Activated CD4-positive, alpha-beta T cell treated with anti-CD3 and anti-CD28 coated beads, Interleukin-2, amount 50 U/mL, for 48 hours (primary cell): ENCODE measurements around the gene LNX2.
"Not testable (repeated sequence)": the region's sequence is repeated elsewhere in the genome, so short reads cannot be mapped to it uniquely, and the experiment has no call there.

Experiments used
- DNase-seq, 2 experiments: peaks; one replicate each; pipeline ENCODE4 v3.0.0-alpha.2; 2020

LNX2 gene

GRCh38 chr13:27636589-27637288, 16.4 kb upstream of the LNX2 start:
- DNase-seq = no peak

GRCh38 chr13:27635266-27635665, 14.9 kb upstream of the LNX2 start:
- DNase-seq = no peak

GRCh38 chr13:27634791-27635190, 14.5 kb upstream of the LNX2 start:
- no peak for DNase-seq

GRCh38 chr13:27634231-27634630, 13.9 kb upstream of the LNX2 start:
- no peak for DNase-seq

- DNase-seq = no peak
Measured at GRCh38 chr13:27632648-27633047, 12.3 kb upstream of the LNX2 start.

- no peak for DNase-seq
Measured at GRCh38 chr13:27632214-27632613, 11.9 kb upstream of the LNX2 start.

- DNase-seq = no peak
Measured at GRCh38 chr13:27631665-27632064, 11.3 kb upstream of the LNX2 start.

GRCh38 chr13:27631156-27631555, 10.8 kb upstream of the LNX2 start:
- no peak for DNase-seq

GRCh38 chr13:27628766-27629165, 8.4 kb upstream of the LNX2 start:
- DNase-seq = not testable (repeated sequence)

GRCh38 chr13:27628081-27628480, 7.8 kb upstream of the LNX2 start:
- DNase-seq = no peak

GRCh38 chr13:27627380-27627779, 7.1 kb upstream of the LNX2 start:
- DNase-seq = no peak

GRCh38 chr13:27625839-27626238, 5.5 kb upstream of the LNX2 start:
- no peak for DNase-seq

GRCh38 chr13:27624071-27624470, 3.7 kb upstream of the LNX2 start:
- no peak for DNase-seq

GRCh38 chr13:27622881-27623280, 2.6 kb upstream of the LNX2 start:
- no peak for DNase-seq

GRCh38 chr13:27622102-27622820, 1.9 kb upstream of the LNX2 start:
- no peak for DNase-seq

- DNase-seq = peak; percentile 75 to 78
Measured at GRCh38 chr13:27621366-27622101, 1.2 kb upstream of the LNX2 start, which contains the start of gene POLR1D. Gene POLR1D (plus strand): TSS chr13:27621892. CDS start chr13:27621984, 92 bp downstream.

- DNase-seq = no peak
Measured at GRCh38 chr13:27621116-27621365, 712 bp upstream of the LNX2 start.

- peak; percentile 43 to 55 for DNase-seq
Measured at GRCh38 chr13:27619728-27620376, 477 bp downstream of the LNX2 start.

GRCh38 chr13:27619093-27619727, 1.1 kb downstream of the LNX2 start:
- no peak for DNase-seq

GRCh38 chr13:27617881-27618321, 2.4 kb downstream of the LNX2 start:
- no peak for DNase-seq

GRCh38 chr13:27613628-27614027, 6.7 kb downstream of the LNX2 start:
- DNase-seq = no peak

GRCh38 chr13:27607125-27607524, 13.2 kb downstream of the LNX2 start:
- DNase-seq = no peak

- DNase-seq = no peak
Measured at GRCh38 chr13:27605610-27606200, 14.6 kb downstream of the LNX2 start.
